Measurements from ENCODE around the gene CCDC69.

- TF ChIP-seq CTCF (IDR thresholded peaks at IDR 0.05) (no peak), POLR2A (IDR thresholded peaks at IDR 0.05) (no peak)
Observed at GRCh38 chr5:151248651-151249050, 24.8 kb upstream of the CCDC69 start.
